Measurements from ENCODE around the gene ATP6V0E2.

DNA sequence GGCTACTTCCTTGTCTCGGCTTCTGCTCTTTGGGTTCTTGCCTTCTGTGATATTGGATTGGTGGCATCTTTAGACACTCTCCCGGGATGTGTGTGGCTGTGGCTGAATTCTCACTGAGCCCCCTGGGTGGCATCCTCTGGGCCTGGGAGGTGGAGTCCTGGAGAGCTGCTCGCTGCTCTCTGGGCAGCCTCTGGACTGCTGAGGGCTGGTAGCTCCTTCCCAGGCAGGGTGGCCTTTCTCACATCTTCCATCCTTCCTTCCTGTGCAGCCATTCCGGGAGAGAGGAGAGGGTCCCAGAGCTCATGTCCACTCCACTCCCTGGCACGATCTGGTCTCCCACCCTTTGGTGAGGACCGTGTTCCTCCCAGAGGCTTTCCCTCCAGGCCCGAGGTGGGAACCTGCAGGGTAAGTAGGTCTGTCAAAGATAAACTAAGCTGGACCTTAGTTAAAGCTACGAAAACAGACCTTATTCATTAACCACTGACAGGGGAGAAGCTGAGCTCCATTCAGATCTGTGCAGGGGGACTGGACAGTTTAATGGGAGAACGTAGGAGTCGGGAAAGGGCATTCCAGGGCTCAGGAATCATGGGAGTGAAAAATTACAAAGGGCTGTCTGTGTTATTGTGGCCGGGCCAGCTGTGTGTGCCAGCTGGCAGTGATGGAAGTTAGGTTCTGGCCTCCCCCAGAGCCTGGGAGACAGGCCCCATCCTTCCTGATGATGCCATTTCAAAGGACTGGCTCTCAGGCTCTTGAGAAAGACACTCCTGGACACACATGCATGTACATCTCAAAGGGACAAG, 8.7 kb downstream of the ATP6V0E2 start:
- TF ChIP-seq ESRRA (IDR thresholded peaks at IDR 0.05; ENCODE audit: borderline replicate concordance, low read length) (no peak), RAD21 (conservative IDR thresholded peaks at IDR 0.05 in 1 of 2, IDR thresholded peaks at IDR 0.05 in 1 of 2) (no peak), SMC3 (IDR thresholded peaks at IDR 0.05) (no peak), RCOR1 (IDR thresholded peaks at IDR 0.05; ENCODE audit: low read depth, low read length) (no peak), POLR2A (IDR thresholded peaks at IDR 0.05; ENCODE audit: low read length) (no peak), RARB (CRISPR knock-in tag; IDR thresholded peaks at IDR 0.05) (no peak), NR3C1 (IDR thresholded peaks at IDR 0.05) (no peak), ZFP36 (IDR thresholded peaks at IDR 0.05; ENCODE audit: borderline replicate concordance, partially characterized antibody) (no peak), ZC3H11A (IDR thresholded peaks at IDR 0.05) (no peak), BHLHE40 (IDR thresholded peaks at IDR 0.05; ENCODE audit: low read depth, low read length) (no peak)
- TF ChIP-seq, protein P1, sequence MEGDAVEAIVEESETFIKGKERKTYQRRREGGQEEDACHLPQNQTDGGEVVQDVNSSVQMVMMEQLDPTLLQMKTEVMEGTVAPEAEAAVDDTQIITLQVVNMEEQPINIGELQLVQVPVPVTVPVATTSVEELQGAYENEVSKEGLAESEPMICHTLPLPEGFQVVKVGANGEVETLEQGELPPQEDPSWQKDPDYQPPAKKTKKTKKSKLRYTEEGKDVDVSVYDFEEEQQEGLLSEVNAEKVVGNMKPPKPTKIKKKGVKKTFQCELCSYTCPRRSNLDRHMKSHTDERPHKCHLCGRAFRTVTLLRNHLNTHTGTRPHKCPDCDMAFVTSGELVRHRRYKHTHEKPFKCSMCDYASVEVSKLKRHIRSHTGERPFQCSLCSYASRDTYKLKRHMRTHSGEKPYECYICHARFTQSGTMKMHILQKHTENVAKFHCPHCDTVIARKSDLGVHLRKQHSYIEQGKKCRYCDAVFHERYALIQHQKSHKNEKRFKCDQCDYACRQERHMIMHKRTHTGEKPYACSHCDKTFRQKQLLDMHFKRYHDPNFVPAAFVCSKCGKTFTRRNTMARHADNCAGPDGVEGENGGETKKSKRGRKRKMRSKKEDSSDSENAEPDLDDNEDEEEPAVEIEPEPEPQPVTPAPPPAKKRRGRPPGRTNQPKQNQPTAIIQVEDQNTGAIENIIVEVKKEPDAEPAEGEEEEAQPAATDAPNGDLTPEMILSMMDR (IDR thresholded peaks at IDR 0.05), result no peak
- TF ChIP-seq, protein P2, sequence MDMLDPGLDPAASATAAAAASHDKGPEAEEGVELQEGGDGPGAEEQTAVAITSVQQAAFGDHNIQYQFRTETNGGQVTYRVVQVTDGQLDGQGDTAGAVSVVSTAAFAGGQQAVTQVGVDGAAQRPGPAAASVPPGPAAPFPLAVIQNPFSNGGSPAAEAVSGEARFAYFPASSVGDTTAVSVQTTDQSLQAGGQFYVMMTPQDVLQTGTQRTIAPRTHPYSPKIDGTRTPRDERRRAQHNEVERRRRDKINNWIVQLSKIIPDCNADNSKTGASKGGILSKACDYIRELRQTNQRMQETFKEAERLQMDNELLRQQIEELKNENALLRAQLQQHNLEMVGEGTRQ (IDR thresholded peaks at IDR 0.05), result no peak
- TF ChIP-seq, protein P3, sequence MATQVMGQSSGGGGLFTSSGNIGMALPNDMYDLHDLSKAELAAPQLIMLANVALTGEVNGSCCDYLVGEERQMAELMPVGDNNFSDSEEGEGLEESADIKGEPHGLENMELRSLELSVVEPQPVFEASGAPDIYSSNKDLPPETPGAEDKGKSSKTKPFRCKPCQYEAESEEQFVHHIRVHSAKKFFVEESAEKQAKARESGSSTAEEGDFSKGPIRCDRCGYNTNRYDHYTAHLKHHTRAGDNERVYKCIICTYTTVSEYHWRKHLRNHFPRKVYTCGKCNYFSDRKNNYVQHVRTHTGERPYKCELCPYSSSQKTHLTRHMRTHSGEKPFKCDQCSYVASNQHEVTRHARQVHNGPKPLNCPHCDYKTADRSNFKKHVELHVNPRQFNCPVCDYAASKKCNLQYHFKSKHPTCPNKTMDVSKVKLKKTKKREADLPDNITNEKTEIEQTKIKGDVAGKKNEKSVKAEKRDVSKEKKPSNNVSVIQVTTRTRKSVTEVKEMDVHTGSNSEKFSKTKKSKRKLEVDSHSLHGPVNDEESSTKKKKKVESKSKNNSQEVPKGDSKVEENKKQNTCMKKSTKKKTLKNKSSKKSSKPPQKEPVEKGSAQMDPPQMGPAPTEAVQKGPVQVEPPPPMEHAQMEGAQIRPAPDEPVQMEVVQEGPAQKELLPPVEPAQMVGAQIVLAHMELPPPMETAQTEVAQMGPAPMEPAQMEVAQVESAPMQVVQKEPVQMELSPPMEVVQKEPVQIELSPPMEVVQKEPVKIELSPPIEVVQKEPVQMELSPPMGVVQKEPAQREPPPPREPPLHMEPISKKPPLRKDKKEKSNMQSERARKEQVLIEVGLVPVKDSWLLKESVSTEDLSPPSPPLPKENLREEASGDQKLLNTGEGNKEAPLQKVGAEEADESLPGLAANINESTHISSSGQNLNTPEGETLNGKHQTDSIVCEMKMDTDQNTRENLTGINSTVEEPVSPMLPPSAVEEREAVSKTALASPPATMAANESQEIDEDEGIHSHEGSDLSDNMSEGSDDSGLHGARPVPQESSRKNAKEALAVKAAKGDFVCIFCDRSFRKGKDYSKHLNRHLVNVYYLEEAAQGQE (IDR thresholded peaks at IDR 0.05), result no peak
- TF ChIP-seq, protein P4, sequence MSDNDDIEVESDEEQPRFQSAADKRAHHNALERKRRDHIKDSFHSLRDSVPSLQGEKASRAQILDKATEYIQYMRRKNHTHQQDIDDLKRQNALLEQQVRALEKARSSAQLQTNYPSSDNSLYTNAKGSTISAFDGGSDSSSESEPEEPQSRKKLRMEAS (IDR thresholded peaks at IDR 0.05), result no peak
